B cell (primary cell): ENCODE measurements around the gene NOTUM. TPM values are rescaled to one million over a fixed set of nuclear protein-coding genes. Genes with fewer than 3 reads are reported as not detected.

ENCODE experiments used
- ATAC-seq: fragments of 200-7000 bp; cut with Tn5 transposase; one replicate; pipeline ENCODE4 v1.10.0; 2021; ENCODE audit warnings: low read depth, mild to moderate bottlenecking, moderate number of reproducible peaks, moderate library complexity
- CTCF ChIA-PET: fragments of 350-600 bp; sonication (Branson Sonifier 250); formaldehyde crosslinking; loops from one replicate; lab custom pipeline; 2021; ENCODE audit warnings: antibody characterized with exemption, inconsistent platforms; lab: Charles Lee
- POLR2A ChIA-PET: fragments of 350-600 bp; sonication (Branson Sonifier 250); formaldehyde crosslinking; loops from one replicate; lab custom pipeline; 2021; ENCODE audit warnings: antibody characterized with exemption; lab: Charles Lee
- DNase-seq: peaks from one replicate; pipeline ENCODE4 v3.0.0; 2013
- H2AFZ ChIP-seq: 2 replicates; pipeline ENCODE4 v1.6.1; 2012; ENCODE audit warnings: mild to moderate bottlenecking, low read depth, low read length; ENCODE audit not compliant: insufficient read depth, poor library complexity, severe bottlenecking
- H3K27ac ChIP-seq, 2 donors: 1 replicate in 1 of 2; 2 replicates in 1 of 2; pipeline ENCODE4 v1.5.1; 2012 to 2013; ENCODE audit warnings: low read length in 2 of 2, mild to moderate bottlenecking in 2 of 2, moderate library complexity in 1 of 2
- H3K27me3 ChIP-seq, 4 experiments: fragments of 200-600 bp in 1 of 4; sonication (generic) in 1 of 4; replicated peaks in 1 of 4; 1 replicate in 2 of 4; 2 replicates in 2 of 4; pipeline versions ENCODE4 v1.6.1 to v1.7.0; 2013 to 2016; ENCODE audit warnings: low read length in 3 of 4, mild to moderate bottlenecking in 2 of 4, mixed read lengths in 1 of 4, moderate library complexity in 1 of 4; ENCODE audit not compliant: insufficient read depth in 4 of 4, control insufficient read depth in 3 of 4; ENCODE audit errors: control extremely low read depth in 1 of 4
- H3K36me3 ChIP-seq, 2 experiments: replicated peaks in 1 of 2; 1 replicate in 1 of 2; 2 replicates in 1 of 2; pipeline versions ENCODE4 v1.6.1 to v1.7.1; 2013; ENCODE audit warnings: low read length in 1 of 2; ENCODE audit not compliant: insufficient read depth in 2 of 2, control insufficient read depth in 1 of 2; ENCODE audit errors: control extremely low read depth in 1 of 2, extremely low read depth in 1 of 2
- H3K4me1 ChIP-seq, 2 donors: fragments of 200-600 bp in 1 of 2; sonication (generic) in 1 of 2; 1 replicate in 1 of 2; 2 replicates in 1 of 2; pipeline versions ENCODE4 v1.5.1 to v1.6.1; 2013 to 2017; ENCODE audit warnings: low read length in 2 of 2; ENCODE audit not compliant: control insufficient read depth in 2 of 2, insufficient read depth in 2 of 2
- H3K4me2 ChIP-seq: replicated peaks from 2 replicates; pipeline ENCODE3; 2012; ENCODE audit warnings: mild to moderate bottlenecking, low read depth, low read length; ENCODE audit not compliant: poor library complexity, severe bottlenecking
- H3K4me3 ChIP-seq, 5 experiments: fragments of 200-600 bp in 1 of 5; sonication (generic) in 1 of 5; 1 replicate in 3 of 5; 2 replicates in 2 of 5; pipeline versions ENCODE4 v1.5.1 to v1.7.0; 2011 to 2016; ENCODE audit warnings: low read length in 4 of 5, mild to moderate bottlenecking in 4 of 5, low read depth in 2 of 5, control low read depth in 1 of 5, moderate library complexity in 1 of 5; ENCODE audit not compliant: insufficient read depth in 1 of 5; ENCODE audit errors: control extremely low read depth in 1 of 5, extremely low read depth in 1 of 5
- H3K79me2 ChIP-seq: fragments of 200-600 bp; sonication (generic); one replicate; pipeline ENCODE4 v1.6.0; 2016; ENCODE audit warnings: low read length; ENCODE audit not compliant: control insufficient read depth, insufficient read depth
- H3K9ac ChIP-seq: fragments of 200-600 bp; sonication (generic); 2 replicates; pipeline ENCODE4 v1.6.1; 2017; ENCODE audit warnings: mild to moderate bottlenecking, low read length, moderate library complexity
- H3K9me3 ChIP-seq, 3 donors: one replicate each; pipeline versions ENCODE4 v1.6.1 to v1.7.1; 2013; ENCODE audit warnings: low read length in 2 of 3; ENCODE audit not compliant: control insufficient read depth in 2 of 3, insufficient read depth in 1 of 3; ENCODE audit errors: control extremely low read depth in 1 of 3
- H4K20me1 ChIP-seq: 2 replicates; pipeline ENCODE4 v1.6.0; 2012; ENCODE audit warnings: mild to moderate bottlenecking, low read length; ENCODE audit not compliant: insufficient read depth, control insufficient read depth, poor library complexity, severe bottlenecking
- H3K27ac Mint-ChIP-seq: one replicate; pipeline ENCODE4 v1.8.0; 2021; ENCODE audit warnings: mixed read lengths
- H3K27me3 Mint-ChIP-seq: one replicate; pipeline ENCODE4 v1.8.0; 2021; ENCODE audit warnings: mixed read lengths
- H3K4me1 Mint-ChIP-seq: one replicate; pipeline ENCODE4 v1.8.0; 2021; ENCODE audit warnings: mixed read lengths
- H3K4me3 Mint-ChIP-seq: one replicate; pipeline ENCODE4 v1.8.0; 2021; ENCODE audit warnings: mixed read lengths
- H3K9me3 Mint-ChIP-seq: one replicate; pipeline ENCODE4 v1.8.0; 2022; ENCODE audit warnings: mixed read lengths; ENCODE audit not compliant: insufficient read depth
- EZH2 ChIP-seq: IDR thresholded peaks from 2 replicates; pipeline ENCODE4 v1.6.1; 2012; ENCODE audit warnings: borderline replicate concordance, low read depth, mild to moderate bottlenecking, moderate library complexity, low read length; ENCODE audit not compliant: insufficient read depth, poor library complexity, severe bottlenecking
- WGBS: methylation state at CpG from one replicate; pipeline ENCODE4 v1.1.5; 2013; ENCODE audit warnings: missing lambda C conversion rate; ENCODE audit not compliant: insufficient coverage; 5-methylcytosine and 5-hydroxymethylcytosine counted together
- intact Hi-C: fragments of 100-400 bp; cut with micrococcal nuclease; formaldehyde crosslinking; loops from one replicate; pipeline ENCODE4 v1.10.0; 2022
- polyA plus RNA-seq: library from polyadenylated mRNA; depleted of rRNA; stranded (reverse); fragments of >200 nt; gene quantifications from 2 replicates; pipeline ENCODE4 v1.2.3, GENCODE V29; 2012
- total RNA-seq, 2 donors: library from RNA; stranded (reverse); fragments of 120-200 nt in 1 of 2; gene quantifications; 1 replicate in 1 of 2; 2 replicates in 1 of 2; pipeline versions ENCODE4 v1.2.3 to v1.2.4, GENCODE V29; 2013 to 2022
- TF ChIP-seq, protein P1 (sequence below): fragments of 200-600 bp; IDR thresholded peaks from one replicate; pipeline ENCODE4 v1.8.0; 2022; ENCODE audit warnings: antibody characterized with exemption, mild to moderate bottlenecking

Gene NOTUM
- total and polyA plus RNA-seq, 2 donors (not counting 1 experiment from before 2014, with no cell fraction given), result not detected

DNA sequence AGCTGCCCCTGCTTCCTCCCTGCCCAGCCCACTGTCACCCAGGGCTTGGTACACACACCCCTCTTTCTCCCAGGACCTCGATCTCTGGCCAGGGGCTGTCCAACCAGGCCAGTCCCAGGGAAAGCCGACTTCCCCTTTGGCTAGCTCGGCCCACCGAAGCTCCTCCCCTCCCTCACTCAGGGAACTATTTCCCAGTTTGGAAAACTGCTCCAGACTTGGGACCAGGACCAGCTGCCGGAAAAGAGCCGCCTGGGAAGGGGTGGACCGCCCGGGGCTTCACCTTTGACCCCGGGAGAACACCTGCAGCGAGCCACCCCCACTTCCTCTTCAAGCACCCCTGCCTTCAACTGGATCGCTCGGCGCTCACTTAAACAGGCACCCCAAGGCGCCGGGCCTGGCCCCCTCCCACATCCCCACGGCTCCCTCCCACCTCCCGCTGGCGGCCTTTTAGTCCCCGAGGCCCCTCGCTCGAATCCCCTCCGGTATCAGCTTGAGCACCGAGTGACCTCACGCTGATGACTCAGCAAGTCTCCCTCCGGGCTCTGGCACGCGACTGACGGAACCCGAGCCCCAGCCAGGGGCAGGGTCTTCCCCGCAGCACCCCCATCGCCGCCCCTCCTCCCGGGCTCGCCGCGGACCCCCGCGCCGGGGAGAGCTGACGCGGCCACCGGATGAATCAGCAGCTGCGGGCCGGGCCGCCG, 34.4 kb downstream of the NOTUM start:
- Histone ChIP-seq H3K4me2 (peak overlapping the region; percentile 91), H3K79me2 (peaks cover 42% of the 10 kb centered on the region), H3K27me3 (peaks cover 0 to 23% (median 9%) of the 10 kb centered on the region in 4 experiments), H3K9me3 (no peaks in the 10 kb centered on the region), H3K36me3 (peaks cover 0 to 4% of the 10 kb centered on the region in 2 experiments), H3K9ac (peak overlapping the region; percentile 66), H4K20me1 (peaks cover 37% of the 10 kb centered on the region), H3K4me1 (peaks cover 26 to 35% of the 10 kb centered on the region in 2 donors), H3K4me3 (peak overlapping the region; percentile 40 to 78 (median 65)), H2AFZ (peak overlapping the region; percentile 41), H3K27ac (peak overlapping the region; percentile 26 to 85)
- H3K4me3 Mint-ChIP-seq, result peak overlapping the region; percentile 87
- peaks cover 26% of the 10 kb centered on the region for H3K4me1 Mint-ChIP-seq
- POLR2A ChIA-PET, result interaction anchor here (0.7 to 1.5 kb wide), 4 partner anchors 9 to 243 kb away, joined by 3 to 8 read pairs (median 5); partner anchors contain the start of genes ARL16, HGS and SIRT7
- CTCF ChIA-PET, result interaction anchor here (0.7 to 3.5 kb wide), 2 partner anchors 33 to 243 kb away, joined by 3 to 16 read pairs; no protein-coding TSS in a partner anchor
- no peaks in the 10 kb centered on the region for H3K9me3 Mint-ChIP-seq
- H3K27me3 Mint-ChIP-seq, result peaks cover 6% of the 10 kb centered on the region
- under 1% methylated on average over 46 of the region's 46 CpGs for WGBS
- H3K27ac Mint-ChIP-seq, result peak overlapping the region; percentile 86
- ATAC-seq (peak; percentile 48), DNase-seq (peak; percentile 80)
- intact Hi-C loops, result loop anchor here (1.0 to 5.0 kb wide), 7 partner anchors 8 to 94 kb away; partner anchors contain the start of genes ALYREF, ANAPC11, ARHGDIA and ASPSCR1
- no peak for TF ChIP-seq EZH2
- TF ChIP-seq, protein P1, sequence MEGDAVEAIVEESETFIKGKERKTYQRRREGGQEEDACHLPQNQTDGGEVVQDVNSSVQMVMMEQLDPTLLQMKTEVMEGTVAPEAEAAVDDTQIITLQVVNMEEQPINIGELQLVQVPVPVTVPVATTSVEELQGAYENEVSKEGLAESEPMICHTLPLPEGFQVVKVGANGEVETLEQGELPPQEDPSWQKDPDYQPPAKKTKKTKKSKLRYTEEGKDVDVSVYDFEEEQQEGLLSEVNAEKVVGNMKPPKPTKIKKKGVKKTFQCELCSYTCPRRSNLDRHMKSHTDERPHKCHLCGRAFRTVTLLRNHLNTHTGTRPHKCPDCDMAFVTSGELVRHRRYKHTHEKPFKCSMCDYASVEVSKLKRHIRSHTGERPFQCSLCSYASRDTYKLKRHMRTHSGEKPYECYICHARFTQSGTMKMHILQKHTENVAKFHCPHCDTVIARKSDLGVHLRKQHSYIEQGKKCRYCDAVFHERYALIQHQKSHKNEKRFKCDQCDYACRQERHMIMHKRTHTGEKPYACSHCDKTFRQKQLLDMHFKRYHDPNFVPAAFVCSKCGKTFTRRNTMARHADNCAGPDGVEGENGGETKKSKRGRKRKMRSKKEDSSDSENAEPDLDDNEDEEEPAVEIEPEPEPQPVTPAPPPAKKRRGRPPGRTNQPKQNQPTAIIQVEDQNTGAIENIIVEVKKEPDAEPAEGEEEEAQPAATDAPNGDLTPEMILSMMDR, result no peak
